Liver (tissue), 3 donors: ENCODE measurements around the gene MSI2.

Source experiments
- ATF3 ChIP-seq: IDR thresholded peaks from 2 replicates; pipeline ENCODE4 v1.6.1; 2016; ENCODE audit warnings: antibody characterized with exemption
- CTCF ChIP-seq: fragments of 150-350 bp; IDR thresholded peaks from 2 replicates; pipeline ENCODE4 v1.5.1; 2017; ENCODE audit warnings: improper control_type of control experiment, low read depth, low read length; ENCODE audit not compliant: missing input control
- EGR1 ChIP-seq, 2 donors: IDR thresholded peaks; 2 replicates each; pipeline ENCODE4 v1.6.1; 2016 to 2018; ENCODE audit warnings: antibody characterized with exemption in 2 of 2, low read depth in 2 of 2
- GABPA ChIP-seq, 2 donors: IDR thresholded peaks in 1 of 2; conservative IDR thresholded peaks in 1 of 2; 2 replicates each; pipeline ENCODE4 v1.6.1; 2016; ENCODE audit warnings: antibody characterized with exemption in 2 of 2, mild to moderate bottlenecking in 1 of 2, moderate library complexity in 1 of 2
- HNF4G ChIP-seq: IDR thresholded peaks from 2 replicates; pipeline ENCODE4 v1.6.1; 2016; ENCODE audit warnings: antibody characterized with exemption
- JUND ChIP-seq, 2 donors: IDR thresholded peaks; 2 replicates each; pipeline ENCODE4 v1.6.1; 2016; ENCODE audit warnings: antibody characterized with exemption in 2 of 2
- MAX ChIP-seq: IDR thresholded peaks from 2 replicates; pipeline ENCODE4 v1.6.1; 2016; ENCODE audit warnings: antibody characterized with exemption
- RAD21 ChIP-seq, 2 donors: IDR thresholded peaks; 2 replicates each; pipeline ENCODE4 v1.6.1; 2016; ENCODE audit warnings: antibody characterized with exemption in 2 of 2, mild to moderate bottlenecking in 2 of 2
- REST ChIP-seq: IDR thresholded peaks from 2 replicates; pipeline ENCODE4 v1.6.1; 2016; ENCODE audit warnings: antibody characterized with exemption, mild to moderate bottlenecking
- RXRA ChIP-seq, 2 donors: IDR thresholded peaks; 2 replicates each; pipeline ENCODE4 v1.6.1; 2017 to 2018; ENCODE audit warnings: antibody characterized with exemption in 2 of 2, mild to moderate bottlenecking in 1 of 2
- SP1 ChIP-seq: IDR thresholded peaks from 2 replicates; pipeline ENCODE4 v1.6.1; 2018; ENCODE audit warnings: antibody characterized with exemption, mild to moderate bottlenecking
- TAF1 ChIP-seq: conservative IDR thresholded peaks from 2 replicates; pipeline ENCODE4 v1.6.1; 2016; ENCODE audit warnings: antibody characterized with exemption, mild to moderate bottlenecking
- ZBTB33 ChIP-seq: IDR thresholded peaks from 2 replicates; pipeline ENCODE4 v1.6.1; 2016; ENCODE audit warnings: antibody characterized with exemption
- donor health status: healthy.
- donor health status: healthy.

- TF ChIP-seq CTCF (peak; percentile 61), TAF1 (no peak), MAX (no peak), GABPA (IDR thresholded peaks at IDR 0.05 in 1 of 2, conservative IDR thresholded peaks at IDR 0.05 in 1 of 2) (no peak), JUND (IDR thresholded peaks at IDR 0.05) (no peak), RXRA (IDR thresholded peaks at IDR 0.05) (no peak), EGR1 (IDR thresholded peaks at IDR 0.05; ENCODE audit: low read depth in 2 of 2) (no peak), REST (no peak), RAD21 (IDR thresholded peaks at IDR 0.05) (peak; percentile 80 to 88), SP1 (no peak), HNF4G (no peak), ZBTB33 (no peak), ATF3 (no peak)
These were observed 341.5 kb downstream of the MSI2 start for GRCh38 chr17:57597531-57598453.
